GM23338 (cell line): ENCODE results near the gene TIMM21. TPM values are rescaled to one million over a fixed set of nuclear protein-coding genes. Genes with fewer than 3 reads are reported as not detected.
A peak's percentile ranks its signal among the peaks of the same experiment; 100 is the strongest.

Experiments used
- ATAC-seq: fragments of 200-7000 bp; cut with Tn5 transposase; 3 replicates; pipeline ENCODE4 v1.9.1; 2020
- DNase-seq: peaks from one replicate; pipeline ENCODE4 v3.0.0-alpha.2; 2015; ENCODE audit warnings: low spot score
- H2AFZ ChIP-seq: fragments of 200-600 bp; sonication (generic); 2 replicates; pipeline ENCODE4 v1.8.0; 2016; ENCODE audit warnings: antibody characterized with exemption, mild to moderate bottlenecking, moderate library complexity
- H3F3A ChIP-seq: fragments of 200-600 bp; sonication (generic); replicated peaks from 2 replicates; pipeline ENCODE4 v1.8.0; 2017; ENCODE audit warnings: antibody characterized with exemption, mixed run types, low read depth
- H3K27ac ChIP-seq: fragments of 200-600 bp; sonication (generic); 2 replicates; pipeline ENCODE4 v1.6.1; 2016; ENCODE audit warnings: low read depth
- H3K27me3 ChIP-seq: fragments of 200-600 bp; sonication (generic); 2 replicates; pipeline ENCODE4 v1.8.0; 2016; ENCODE audit warnings: mild to moderate bottlenecking, mixed run types, moderate library complexity; ENCODE audit not compliant: insufficient read depth
- H3K36me3 ChIP-seq: fragments of 200-600 bp; sonication (generic); 2 replicates; pipeline ENCODE4 v1.8.0; 2016; ENCODE audit warnings: mild to moderate bottlenecking; ENCODE audit not compliant: insufficient read depth
- H3K4me1 ChIP-seq: fragments of 200-600 bp; sonication (generic); 2 replicates; pipeline ENCODE4 v1.8.0; 2016; ENCODE audit warnings: mild to moderate bottlenecking, moderate library complexity; ENCODE audit not compliant: insufficient read depth
- H3K4me2 ChIP-seq: fragments of 200-600 bp; sonication (generic); 2 replicates; pipeline ENCODE4 v1.7.1; 2017; ENCODE audit warnings: mixed run types
- H3K4me3 ChIP-seq: fragments of 200-600 bp; sonication (generic); 2 replicates; pipeline ENCODE4 v1.6.1; 2016; ENCODE audit warnings: mixed run types
- H3K79me2 ChIP-seq: fragments of 200-600 bp; sonication (generic); replicated peaks from 2 replicates; pipeline ENCODE4 v1.8.0; 2017; ENCODE audit warnings: mild to moderate bottlenecking; ENCODE audit not compliant: insufficient read depth
- H3K9me2 ChIP-seq: fragments of 200-600 bp; sonication (generic); 2 replicates; pipeline ENCODE4 v1.8.0; 2017; ENCODE audit not compliant: insufficient read depth
- H4K20me1 ChIP-seq: fragments of 200-600 bp; sonication (generic); replicated peaks from 2 replicates; pipeline ENCODE4 v1.8.0; 2017; ENCODE audit warnings: mild to moderate bottlenecking; ENCODE audit not compliant: insufficient read depth
- H3K27ac Mint-ChIP-seq: 2 replicates; pipeline ENCODE4 v1.8.0; 2020; ENCODE audit warnings: inconsistent platforms, mild to moderate bottlenecking, moderate library complexity, mixed read lengths
- H3K27me3 Mint-ChIP-seq: 3 replicates; pipeline ENCODE4 v1.8.0; 2022; ENCODE audit warnings: low read depth, mild to moderate bottlenecking, moderate library complexity, mixed read lengths, inconsistent platforms; ENCODE audit not compliant: insufficient read depth, poor library complexity
- H3K36me3 Mint-ChIP-seq: 3 replicates; pipeline ENCODE4 v1.8.0; 2021; ENCODE audit warnings: low read depth, mild to moderate bottlenecking, inconsistent platforms, moderate library complexity, mixed read lengths
- H3K4me1 Mint-ChIP-seq: 3 replicates; pipeline ENCODE4 v1.8.0; 2020; ENCODE audit warnings: mild to moderate bottlenecking, inconsistent platforms, mixed read lengths
- H3K4me3 Mint-ChIP-seq: 3 replicates; pipeline ENCODE4 v1.8.0; 2021; ENCODE audit warnings: moderate library complexity, mild to moderate bottlenecking, inconsistent platforms, mixed read lengths
- H3K9me3 Mint-ChIP-seq: 3 replicates; pipeline ENCODE4 v1.8.0; 2020; ENCODE audit warnings: moderate library complexity, mild to moderate bottlenecking, inconsistent platforms, mixed read lengths
- CREB1 ChIP-seq: fragments of 250-450 bp; sonication (Bioruptor Pico); IDR thresholded peaks from 2 replicates; pipeline ENCODE4 v1.5.0; 2020; ENCODE audit warnings: low read depth, mild to moderate bottlenecking, moderate library complexity
- CTCF ChIP-seq, 2 experiments: fragments of 200-600 bp in 1 of 2; sonication (generic) in 1 of 2; conservative IDR thresholded peaks; 2 replicates each; pipeline versions ENCODE4 v1.5.1 to v1.6.1; 2016 to 2017; ENCODE audit warnings: antibody characterized with exemption in 2 of 2, low read depth in 2 of 2, mild to moderate bottlenecking in 2 of 2, moderate library complexity in 1 of 2
- EZH2phosphoT487 ChIP-seq: fragments of 200-600 bp; sonication (generic); IDR thresholded peaks from one replicate; pipeline ENCODE4 v1.8.1; 2018; ENCODE audit warnings: antibody characterized with exemption; ENCODE audit not compliant: unreplicated experiment
- JUNB ChIP-seq: IDR thresholded peaks from one replicate; pipeline ENCODE4 v1.6.1; 2016; ENCODE audit warnings: antibody characterized with exemption; ENCODE audit not compliant: unreplicated experiment
- POLR2AphosphoS5 ChIP-seq: IDR thresholded peaks from 2 replicates; pipeline ENCODE4 v1.6.1; 2016; ENCODE audit warnings: antibody characterized with exemption, low read depth
- STAT1 ChIP-seq: IDR thresholded peaks from one replicate; pipeline ENCODE4 v1.6.1; 2016; ENCODE audit warnings: antibody characterized with exemption; ENCODE audit not compliant: unreplicated experiment
- ZNF331 ChIP-seq: fragments of 250-450 bp; sonication (Bioruptor Pico); IDR thresholded peaks from 2 replicates; pipeline ENCODE4 v1.5.0; 2020; ENCODE audit warnings: low read depth, mild to moderate bottlenecking, moderate library complexity
- ZNF462 ChIP-seq: fragments of 250-450 bp; sonication (Bioruptor Pico); IDR thresholded peaks from 2 replicates; pipeline ENCODE4 v1.5.0; 2020; ENCODE audit warnings: mild to moderate bottlenecking, moderate library complexity
- polyA plus RNA-seq: library from polyadenylated mRNA; unstranded; fragments of >200 nt; fragmentation: Nextera tagmentation; extraction: Ambion mirVana; gene quantifications from 2 replicates; pipeline ENCODE4 v1.2.1, GENCODE V29; 2016
- total RNA-seq: library from RNA; depleted of rRNA; stranded (reverse); fragments of >200 nt; shearing (Covaris generic); gene quantifications from 2 replicates; pipeline ENCODE4 v1.2.3, GENCODE V29; 2014
- TF ChIP-seq, protein P1 (sequence below): IDR thresholded peaks from one replicate; pipeline ENCODE4 v1.6.1; 2018; ENCODE audit warnings: antibody characterized with exemption; ENCODE audit not compliant: unreplicated experiment
- TF ChIP-seq, protein P2 (sequence below): IDR thresholded peaks from 2 replicates; pipeline ENCODE4 v1.6.1; 2016; ENCODE audit warnings: antibody characterized with exemption

TIMM21 gene
- total and polyA plus RNA-seq, 2 experiments from 2014 or later: 49.2 to 97.6 TPM

DNA sequence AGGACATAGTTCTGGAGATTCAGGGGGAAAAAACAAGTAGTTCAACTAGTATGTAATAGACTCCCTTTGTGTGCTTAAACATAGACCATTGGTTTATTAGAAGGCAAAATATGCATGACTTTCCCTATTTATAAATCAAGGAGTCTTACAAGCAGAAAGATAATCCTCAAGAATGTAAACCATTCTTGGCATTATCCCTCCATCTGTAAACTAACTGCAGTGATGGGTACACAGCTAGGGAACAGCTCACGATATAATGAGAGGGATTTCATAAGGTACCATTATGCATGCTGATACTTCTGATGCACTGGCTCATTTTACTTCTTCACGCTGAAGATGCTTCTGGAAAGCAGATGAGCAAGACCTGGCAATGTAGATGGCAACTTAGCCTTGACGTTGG lies 1.6 kb upstream of the TIMM21 start:
- H4K20me1 ChIP-seq: no peaks in the 10 kb centered on the region
- H3K9me3 Mint-ChIP-seq: peaks cover 3% of the 10 kb centered on the region; the same call in 1 of the 3 replicates
- peak overlapping the region; percentile 82 for H3K4me3 ChIP-seq
- H3K27me3 ChIP-seq: peaks cover 9% of the 10 kb centered on the region; the same call in 1 of the 2 replicates
- H3K36me3 ChIP-seq: no peaks in the 10 kb centered on the region
- TF ChIP-seq POLR2AphosphoS5 (no peak), EZH2phosphoT487 (no peak), CREB1 (CRISPR knock-in tag) (no peak), CTCF (conservative IDR thresholded peaks at IDR 0.05; ENCODE audit: low read depth in 2 of 2) (no peak), ZNF331 (CRISPR knock-in tag) (no peak), JUNB (no peak)
- TF ChIP-seq, protein P1, sequence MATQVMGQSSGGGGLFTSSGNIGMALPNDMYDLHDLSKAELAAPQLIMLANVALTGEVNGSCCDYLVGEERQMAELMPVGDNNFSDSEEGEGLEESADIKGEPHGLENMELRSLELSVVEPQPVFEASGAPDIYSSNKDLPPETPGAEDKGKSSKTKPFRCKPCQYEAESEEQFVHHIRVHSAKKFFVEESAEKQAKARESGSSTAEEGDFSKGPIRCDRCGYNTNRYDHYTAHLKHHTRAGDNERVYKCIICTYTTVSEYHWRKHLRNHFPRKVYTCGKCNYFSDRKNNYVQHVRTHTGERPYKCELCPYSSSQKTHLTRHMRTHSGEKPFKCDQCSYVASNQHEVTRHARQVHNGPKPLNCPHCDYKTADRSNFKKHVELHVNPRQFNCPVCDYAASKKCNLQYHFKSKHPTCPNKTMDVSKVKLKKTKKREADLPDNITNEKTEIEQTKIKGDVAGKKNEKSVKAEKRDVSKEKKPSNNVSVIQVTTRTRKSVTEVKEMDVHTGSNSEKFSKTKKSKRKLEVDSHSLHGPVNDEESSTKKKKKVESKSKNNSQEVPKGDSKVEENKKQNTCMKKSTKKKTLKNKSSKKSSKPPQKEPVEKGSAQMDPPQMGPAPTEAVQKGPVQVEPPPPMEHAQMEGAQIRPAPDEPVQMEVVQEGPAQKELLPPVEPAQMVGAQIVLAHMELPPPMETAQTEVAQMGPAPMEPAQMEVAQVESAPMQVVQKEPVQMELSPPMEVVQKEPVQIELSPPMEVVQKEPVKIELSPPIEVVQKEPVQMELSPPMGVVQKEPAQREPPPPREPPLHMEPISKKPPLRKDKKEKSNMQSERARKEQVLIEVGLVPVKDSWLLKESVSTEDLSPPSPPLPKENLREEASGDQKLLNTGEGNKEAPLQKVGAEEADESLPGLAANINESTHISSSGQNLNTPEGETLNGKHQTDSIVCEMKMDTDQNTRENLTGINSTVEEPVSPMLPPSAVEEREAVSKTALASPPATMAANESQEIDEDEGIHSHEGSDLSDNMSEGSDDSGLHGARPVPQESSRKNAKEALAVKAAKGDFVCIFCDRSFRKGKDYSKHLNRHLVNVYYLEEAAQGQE: no peak
- TF ChIP-seq, protein P2, sequence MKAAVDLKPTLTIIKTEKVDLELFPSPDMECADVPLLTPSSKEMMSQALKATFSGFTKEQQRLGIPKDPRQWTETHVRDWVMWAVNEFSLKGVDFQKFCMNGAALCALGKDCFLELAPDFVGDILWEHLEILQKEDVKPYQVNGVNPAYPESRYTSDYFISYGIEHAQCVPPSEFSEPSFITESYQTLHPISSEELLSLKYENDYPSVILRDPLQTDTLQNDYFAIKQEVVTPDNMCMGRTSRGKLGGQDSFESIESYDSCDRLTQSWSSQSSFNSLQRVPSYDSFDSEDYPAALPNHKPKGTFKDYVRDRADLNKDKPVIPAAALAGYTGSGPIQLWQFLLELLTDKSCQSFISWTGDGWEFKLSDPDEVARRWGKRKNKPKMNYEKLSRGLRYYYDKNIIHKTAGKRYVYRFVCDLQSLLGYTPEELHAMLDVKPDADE: no peak
- ATAC-seq (no peak), DNase-seq (no peak)
- peak overlapping the region; percentile 99 for H3K4me3 Mint-ChIP-seq
- H3K27ac Mint-ChIP-seq: no peak overlapping the region
- no peak overlapping the region for H3K27ac ChIP-seq
- no peaks in the 10 kb centered on the region for H3K9me2 ChIP-seq
- peaks cover 6% of the 10 kb centered on the region; the same call in 2 of the 3 replicates for H3K36me3 Mint-ChIP-seq
- peak overlapping the region; percentile 88 for H3K4me2 ChIP-seq
- peaks cover 33% of the 10 kb centered on the region for H3K79me2 ChIP-seq
- no peaks in the 10 kb centered on the region for H3F3A ChIP-seq
- H2AFZ ChIP-seq: peak overlapping the region; percentile 94
- peaks cover 12% of the 10 kb centered on the region for H3K4me1 ChIP-seq
- H3K4me1 Mint-ChIP-seq: peaks cover 25% of the 10 kb centered on the region
- peaks cover 17% of the 10 kb centered on the region for H3K27me3 Mint-ChIP-seq

- Mint-ChIP-seq H3K27ac (no peak overlapping the region; the same call in 1 of the 2 replicates), H3K27me3 (peaks cover 20% of the 10 kb centered on the region), H3K4me3 (peak overlapping the region; percentile 99), H3K4me1 (peaks cover 22% of the 10 kb centered on the region), H3K9me3 (peaks cover 3% of the 10 kb centered on the region; the same call in 1 of the 3 replicates), H3K36me3 (peaks cover 9% of the 10 kb centered on the region; the same call in 2 of the 3 replicates)
- H3K79me2 ChIP-seq: peaks cover 40% of the 10 kb centered on the region
- peak overlapping the region; percentile 88 for H3K4me2 ChIP-seq
- DNase-seq: no peak
- peak overlapping the region; percentile 94 for H2AFZ ChIP-seq
- no peaks in the 10 kb centered on the region; the same call in 1 of the 2 replicates for H4K20me1 ChIP-seq
- H3F3A ChIP-seq: no peaks in the 10 kb centered on the region
- peaks cover 9% of the 10 kb centered on the region; the same call in 1 of the 2 replicates for H3K27me3 ChIP-seq
- H3K9me2 ChIP-seq: no peaks in the 10 kb centered on the region
- ATAC-seq: no peak
- peak overlapping the region; percentile 82 for H3K4me3 ChIP-seq
- H3K27ac ChIP-seq: no peak overlapping the region
- peaks cover 12% of the 10 kb centered on the region for H3K4me1 ChIP-seq
- H3K36me3 ChIP-seq: no peaks in the 10 kb centered on the region
- TF ChIP-seq STAT1 (no peak), ZNF462 (CRISPR knock-in tag) (no peak), ZNF331 (CRISPR knock-in tag) (no peak)
These were observed 888 bp upstream of the TIMM21 start for GRCh38 chr18:74147491-74147778.
